ENCODE results near the gene GSTM3.
"Not testable (repeated sequence)": the region's sequence is repeated elsewhere in the genome, so short reads cannot be mapped to it uniquely, and the experiment has no call there.

Gene GSTM3

GRCh38 chr1:109691759-109692158 lies 49.1 kb downstream of the GSTM3 start:
- no peak for DNase-seq

- DNase-seq, result no peak
Observed at GRCh38 chr1:109689844-109690405, 50.9 kb downstream of the GSTM3 start.

GRCh38 chr1:109687641-109688499 lies 53.0 kb downstream of the GSTM3 start, which contains the start of gene GSTM1:
Gene GSTM1, plus strand, starts transcription at chr1:109687817. Its CDS starts 57 bp downstream, at chr1:109687874.
- no peak for DNase-seq

- not testable (repeated sequence) for DNase-seq
Observed at GRCh38 chr1:109687109-109687508, 53.7 kb downstream of the GSTM3 start.

- DNase-seq, result not testable (repeated sequence)
Observed at GRCh38 chr1:109685890-109686289, 54.9 kb downstream of the GSTM3 start.

GRCh38 chr1:109685399-109685798 lies 55.4 kb downstream of the GSTM3 start:
- not testable (repeated sequence) for DNase-seq

GRCh38 chr1:109684777-109685176 lies 56.1 kb downstream of the GSTM3 start:
- not testable (repeated sequence) for DNase-seq

Data from hematopoietic multipotent progenitor cell treated with erythropoietin and hydrocortisone succinate and interleukin-3 and kit ligand, for 6 days (in vitro differentiated cells).